ENCODE data around the gene TLN1.

- no peak for TF ChIP-seq CTCF (IDR thresholded peaks at IDR 0.05)
- no peak for TF ChIP-seq REST (IDR thresholded peaks at IDR 0.05; ENCODE audit: insufficient read depth in 1 of 2, low read depth in 2 of 2, low read length in 1 of 2)
- no peak for TF ChIP-seq SIN3A (IDR thresholded peaks at IDR 0.05; ENCODE audit: borderline replicate concordance, insufficient read depth, low read depth, low read length)
- TF ChIP-seq POLR2AphosphoS5 (IDR thresholded peaks at IDR 0.05; ENCODE audit: low read depth, low read length), result no peak
- TF ChIP-seq TCF7L2 (IDR thresholded peaks at IDR 0.05; ENCODE audit: low read depth, low read length), result no peak
Observed at GRCh38 chr9:35674025-35674361, 58.0 kb downstream of the TLN1 start.

Measured in Panc1 (cell line).